Osteocyte (in vitro differentiated cells): ENCODE results near the gene TYRO3. TPM values are rescaled to one million over a fixed set of nuclear protein-coding genes. Genes with fewer than 3 reads are reported as not detected.

Experiments
- DNase-seq: peaks from one replicate; pipeline ENCODE4 v3.0.0; 2021; ENCODE audit warnings: mixed read lengths; ENCODE audit not compliant: unreplicated experiment; ENCODE audit errors: extremely low spot score
- H3K27ac Mint-ChIP-seq: one replicate; pipeline ENCODE4 v1.8.0; 2021; ENCODE audit warnings: mild to moderate bottlenecking, mixed read lengths; ENCODE audit not compliant: unreplicated experiment
- H3K27me3 Mint-ChIP-seq: one replicate; pipeline ENCODE4 v1.8.0; 2021; ENCODE audit warnings: mixed read lengths; ENCODE audit not compliant: unreplicated experiment
- H3K36me3 Mint-ChIP-seq: one replicate; pipeline ENCODE4 v1.8.0; 2021; ENCODE audit warnings: mixed read lengths; ENCODE audit not compliant: unreplicated experiment
- H3K4me1 Mint-ChIP-seq: one replicate; pipeline ENCODE4 v1.8.0; 2021; ENCODE audit warnings: mixed read lengths; ENCODE audit not compliant: unreplicated experiment
- H3K4me3 Mint-ChIP-seq: one replicate; pipeline ENCODE4 v1.8.0; 2021; ENCODE audit warnings: mild to moderate bottlenecking, moderate library complexity, mixed read lengths; ENCODE audit not compliant: unreplicated experiment
- H3K9me3 Mint-ChIP-seq: one replicate; pipeline ENCODE4 v1.8.0; 2021; ENCODE audit warnings: mixed read lengths; ENCODE audit not compliant: unreplicated experiment
- total RNA-seq: library from RNA; stranded (reverse); gene quantifications from 2 replicates; pipeline ENCODE4 v1.2.1, GENCODE V29; 2021
- TF ChIP-seq, protein P1 (sequence below): fragments of 200-600 bp; sonication (generic); IDR thresholded peaks from 2 replicates; pipeline ENCODE4 v1.5.0; 2021; ENCODE audit warnings: antibody characterized with exemption, mild to moderate bottlenecking, moderate library complexity

Gene TYRO3
- total RNA-seq, 1 donor from 2014 or later, result 8.1 TPM

DNA sequence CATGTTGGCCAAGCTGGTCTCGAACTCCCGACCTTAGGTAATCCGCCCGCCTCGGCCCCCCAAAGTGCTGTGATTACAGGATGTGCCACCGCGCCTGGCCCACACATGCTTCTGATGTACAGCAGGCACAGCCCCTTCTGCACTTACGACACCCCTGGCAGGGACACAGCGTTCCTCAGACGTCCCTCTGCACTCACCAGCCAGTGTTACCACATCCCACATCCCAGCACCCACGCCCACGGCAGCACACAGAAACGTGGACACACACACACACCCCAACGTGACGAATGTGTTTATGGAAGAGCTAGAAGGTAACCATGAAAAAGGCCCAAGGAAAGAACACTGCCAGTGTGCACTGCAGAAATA is 14.4 kb upstream of the TYRO3 start:
- H3K36me3 Mint-ChIP-seq, result no peaks in the 10 kb centered on the region
- TF ChIP-seq, protein P1, sequence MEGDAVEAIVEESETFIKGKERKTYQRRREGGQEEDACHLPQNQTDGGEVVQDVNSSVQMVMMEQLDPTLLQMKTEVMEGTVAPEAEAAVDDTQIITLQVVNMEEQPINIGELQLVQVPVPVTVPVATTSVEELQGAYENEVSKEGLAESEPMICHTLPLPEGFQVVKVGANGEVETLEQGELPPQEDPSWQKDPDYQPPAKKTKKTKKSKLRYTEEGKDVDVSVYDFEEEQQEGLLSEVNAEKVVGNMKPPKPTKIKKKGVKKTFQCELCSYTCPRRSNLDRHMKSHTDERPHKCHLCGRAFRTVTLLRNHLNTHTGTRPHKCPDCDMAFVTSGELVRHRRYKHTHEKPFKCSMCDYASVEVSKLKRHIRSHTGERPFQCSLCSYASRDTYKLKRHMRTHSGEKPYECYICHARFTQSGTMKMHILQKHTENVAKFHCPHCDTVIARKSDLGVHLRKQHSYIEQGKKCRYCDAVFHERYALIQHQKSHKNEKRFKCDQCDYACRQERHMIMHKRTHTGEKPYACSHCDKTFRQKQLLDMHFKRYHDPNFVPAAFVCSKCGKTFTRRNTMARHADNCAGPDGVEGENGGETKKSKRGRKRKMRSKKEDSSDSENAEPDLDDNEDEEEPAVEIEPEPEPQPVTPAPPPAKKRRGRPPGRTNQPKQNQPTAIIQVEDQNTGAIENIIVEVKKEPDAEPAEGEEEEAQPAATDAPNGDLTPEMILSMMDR, result no peak
- H3K27me3 Mint-ChIP-seq, result no peaks in the 10 kb centered on the region
- peaks cover 7% of the 10 kb centered on the region for H3K4me1 Mint-ChIP-seq
- no peak overlapping the region for H3K27ac Mint-ChIP-seq
- DNase-seq, result no peak
- no peaks in the 10 kb centered on the region for H3K9me3 Mint-ChIP-seq
- peak overlapping the region; percentile 97 for H3K4me3 Mint-ChIP-seq

DNA sequence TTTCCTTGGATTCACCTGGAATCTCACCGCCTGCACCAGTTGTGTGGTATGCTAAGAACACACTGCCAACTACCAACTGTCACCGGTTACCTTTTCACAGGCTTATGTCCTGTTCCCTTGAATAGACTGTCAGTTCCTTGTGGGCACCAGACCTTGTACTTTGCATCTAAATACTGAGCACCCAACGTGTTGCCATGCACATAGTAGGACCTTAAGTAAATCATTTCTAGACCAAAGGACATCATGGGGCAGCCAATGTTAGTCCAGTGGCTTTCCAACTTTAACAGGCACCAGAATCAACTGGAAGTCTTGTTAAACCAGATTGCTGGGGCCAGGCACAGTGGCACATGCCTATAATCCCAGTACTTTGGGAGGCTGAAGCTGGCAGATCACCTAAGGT is 13.8 kb upstream of the TYRO3 start:
- TF ChIP-seq, protein P1, result no peak
- peak overlapping the region; percentile 97 for H3K4me3 Mint-ChIP-seq
- no peak for DNase-seq
- H3K27ac Mint-ChIP-seq, result no peak overlapping the region
- no peaks in the 10 kb centered on the region for H3K36me3 Mint-ChIP-seq
- no peaks in the 10 kb centered on the region for H3K9me3 Mint-ChIP-seq
- H3K27me3 Mint-ChIP-seq, result no peaks in the 10 kb centered on the region
- peaks cover 7% of the 10 kb centered on the region for H3K4me1 Mint-ChIP-seq

- Mint-ChIP-seq H3K27ac (no peak overlapping the region), H3K36me3 (no peaks in the 10 kb centered on the region), H3K27me3 (no peaks in the 10 kb centered on the region), H3K4me3 (no peak overlapping the region), H3K9me3 (no peaks in the 10 kb centered on the region), H3K4me1 (peaks cover 7% of the 10 kb centered on the region)
- TF ChIP-seq, protein P1, result no peak
- DNase-seq, result no peak
Measured at GRCh38 chr15:41546851-41547786, 11.9 kb upstream of the TYRO3 start.

DNA sequence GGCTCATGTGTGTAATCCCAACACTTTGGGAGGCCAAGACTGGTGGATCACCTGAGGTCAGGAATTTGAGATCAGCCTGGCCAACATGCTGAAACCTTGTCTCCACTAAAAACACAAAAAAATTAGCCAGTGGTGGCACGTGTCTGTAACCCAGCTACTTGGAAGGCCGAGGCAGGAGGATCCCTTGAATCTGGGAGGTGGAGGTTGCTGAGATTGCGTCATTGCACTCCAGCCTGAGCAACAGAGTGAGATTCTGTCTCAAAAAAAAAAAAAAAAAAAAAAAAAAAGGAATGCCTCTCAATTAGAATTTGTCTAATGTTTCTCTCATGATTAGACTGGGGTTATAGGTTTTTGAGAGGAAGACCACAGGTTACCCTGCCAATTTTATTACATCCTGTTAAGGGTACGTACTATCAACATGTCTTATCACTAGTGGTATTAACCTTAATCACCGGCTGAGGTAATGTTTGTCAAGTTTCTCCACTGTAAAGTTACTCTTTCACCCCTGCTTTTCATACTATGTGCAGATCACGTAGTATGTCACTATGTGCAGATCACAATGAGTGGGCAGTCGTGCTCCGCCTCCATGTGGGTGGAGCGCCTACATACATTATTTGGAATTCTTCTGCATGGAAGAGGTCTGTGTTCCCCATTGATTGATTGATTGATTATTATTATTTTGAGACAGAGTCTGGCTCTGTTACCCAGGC is 8.8 kb upstream of the TYRO3 start:
- H3K27ac Mint-ChIP-seq, result no peak overlapping the region
- TF ChIP-seq, protein P1, result no peak

GRCh38 chr15:41553731-41554130 is 5.3 kb upstream of the TYRO3 start:
- H3K4me1 Mint-ChIP-seq, result peaks cover 10% of the 10 kb centered on the region
- no peaks in the 10 kb centered on the region for H3K9me3 Mint-ChIP-seq
- TF ChIP-seq, protein P1, result no peak
- H3K36me3 Mint-ChIP-seq, result no peaks in the 10 kb centered on the region
- H3K4me3 Mint-ChIP-seq, result no peak overlapping the region
- DNase-seq, result no peak
- peaks cover 4% of the 10 kb centered on the region for H3K27me3 Mint-ChIP-seq
- no peak overlapping the region for H3K27ac Mint-ChIP-seq

More for the DNA sequence above, 8.8 kb upstream of the TYRO3 start:
- Mint-ChIP-seq H3K4me3 (no peak overlapping the region), H3K9me3 (no peaks in the 10 kb centered on the region), H3K4me1 (no peaks in the 10 kb centered on the region), H3K27me3 (peaks cover 4% of the 10 kb centered on the region), H3K36me3 (no peaks in the 10 kb centered on the region)
- DNase-seq, result no peak
